HepG2 (cell line): ENCODE results near the gene TUBA4B. TPM values are rescaled to one million over a fixed set of nuclear protein-coding genes. Genes with fewer than 3 reads are reported as not detected.

Experiments
- AKAP8 ChIP-seq: sonication (generic); formaldehyde crosslinking; IDR thresholded peaks from 2 replicates; pipeline ENCODE4 v1.5.1; 2020; ENCODE audit warnings: mild to moderate bottlenecking, missing genetic modification reagents
- BRD4 ChIP-seq: sonication (generic); formaldehyde crosslinking; IDR thresholded peaks from 2 replicates; pipeline ENCODE4 v1.4.0; 2020; ENCODE audit warnings: missing genetic modification reagents
- CCAR2 ChIP-seq: fragments of 200-400 bp; formaldehyde crosslinking; optimal IDR thresholded peaks from 2 replicates; pipeline ENCODE3; 2018; ENCODE audit warnings: low read depth, mild to moderate bottlenecking, low read length, moderate library complexity
- CCDC6 ChIP-seq: sonication (generic); formaldehyde crosslinking; IDR thresholded peaks from 2 replicates; pipeline ENCODE4 v1.8.1; 2022; ENCODE audit warnings: mild to moderate bottlenecking, missing genetic modification reagents, moderate library complexity
- DR1 ChIP-seq: sonication (generic); formaldehyde crosslinking; IDR thresholded peaks from 2 replicates; pipeline ENCODE4 v1.8.0; 2021; ENCODE audit warnings: mild to moderate bottlenecking, missing genetic modification reagents, inconsistent platforms
- ELK4 ChIP-seq: sonication (generic); formaldehyde crosslinking; IDR thresholded peaks from 2 replicates; pipeline ENCODE4 v1.9.0; 2021; ENCODE audit warnings: missing genetic modification reagents, borderline replicate concordance
- ERF ChIP-seq: IDR thresholded peaks from 2 replicates; pipeline ENCODE4 v1.6.1; 2018; ENCODE audit warnings: missing biosample characterization, missing genetic modification reagents
- FOXM1 ChIP-seq: sonication (generic); formaldehyde crosslinking; IDR thresholded peaks from 2 replicates; pipeline ENCODE4 v1.5.0; 2020; ENCODE audit warnings: missing genetic modification reagents
- GFI1 ChIP-seq: sonication (generic); formaldehyde crosslinking; IDR thresholded peaks from 2 replicates; pipeline ENCODE4 v1.5.0; 2020; ENCODE audit warnings: missing genetic modification reagents, mild to moderate bottlenecking, borderline replicate concordance
- HBP1 ChIP-seq: IDR thresholded peaks from 2 replicates; pipeline ENCODE4 v1.6.1; 2016; ENCODE audit warnings: low read depth, control low read depth
- IKZF4 ChIP-seq: sonication (generic); formaldehyde crosslinking; IDR thresholded peaks from 2 replicates; pipeline ENCODE4 v1.5.1; 2020; ENCODE audit warnings: borderline replicate concordance, mild to moderate bottlenecking, low read depth, missing genetic modification reagents; ENCODE audit errors: not compliant biosample characterization
- NAIF1 ChIP-seq: sonication (generic); formaldehyde crosslinking; IDR thresholded peaks from 2 replicates; pipeline ENCODE4 v1.5.0; 2020; ENCODE audit warnings: mild to moderate bottlenecking, missing genetic modification reagents, borderline replicate concordance
- SP140L ChIP-seq: sonication (generic); formaldehyde crosslinking; IDR thresholded peaks from 2 replicates; pipeline ENCODE4 v1.4.0; 2020; ENCODE audit warnings: missing genetic modification reagents, borderline replicate concordance
- TGIF2 ChIP-seq: IDR thresholded peaks from 2 replicates; pipeline ENCODE4 v1.6.1; 2016; ENCODE audit warnings: control low read depth, missing compliant biosample characterization
- ZBTB1 ChIP-seq: sonication (generic); formaldehyde crosslinking; IDR thresholded peaks from 2 replicates; pipeline ENCODE4 v1.4.0; 2020; ENCODE audit warnings: missing genetic modification reagents, borderline replicate concordance
- ZBTB26 ChIP-seq: IDR thresholded peaks from 2 replicates; pipeline ENCODE4 v1.6.1; 2016; ENCODE audit warnings: missing compliant biosample characterization, missing genetic modification reagents, borderline replicate concordance
- ZNF292 ChIP-seq: sonication (generic); formaldehyde crosslinking; IDR thresholded peaks from 2 replicates; pipeline ENCODE4 v1.8.1; 2022; ENCODE audit warnings: mild to moderate bottlenecking, low read depth, missing genetic modification reagents, borderline replicate concordance
- ZNF33A ChIP-seq: sonication (generic); formaldehyde crosslinking; IDR thresholded peaks from 2 replicates; pipeline ENCODE4 v1.5.1; 2020; ENCODE audit warnings: missing genetic modification reagents, mild to moderate bottlenecking, moderate library complexity, borderline replicate concordance
- ZNF792 ChIP-seq: IDR thresholded peaks from 2 replicates; pipeline ENCODE4 v1.6.1; 2016
- ZSCAN31 ChIP-seq: sonication (generic); formaldehyde crosslinking; IDR thresholded peaks from 2 replicates; pipeline ENCODE4 v1.5.0; 2020; ENCODE audit warnings: low read depth, mild to moderate bottlenecking, missing genetic modification reagents
- polyA plus RNA-seq, 8 experiments: library from polyadenylated mRNA; depleted of rRNA in 3 of 8; stranded (reverse) in 7 of 8; unstranded in 1 of 8; fragments of >200 nt; fragmentation: Illumina TruSeq in 4 of 8; extraction: Trizol in 4 of 8; gene quantifications; 2 replicates each; pipeline versions ENCODE4 v1.2.1 to v1.2.3, GENCODE V29; 2011 to 2016; ENCODE audit warnings: low read depth in 4 of 8, missing spikeins in 1 of 8, mixed read lengths in 1 of 8; ENCODE audit not compliant: insufficient read depth in 1 of 8
- total RNA-seq, 5 experiments: library from RNA; depleted of rRNA; stranded (reverse); fragments of >200 nt; fragmentation: Illumina TruSeq; extraction: Trizol; gene quantifications; 2 replicates each; pipeline ENCODE4 v1.2.3, GENCODE V29; 2016; ENCODE audit warnings: low read depth in 1 of 5
- TF ChIP-seq, protein P1 (sequence below): sonication (generic); formaldehyde crosslinking; IDR thresholded peaks from 2 replicates; pipeline ENCODE4 v1.5.0; 2020; ENCODE audit warnings: missing genetic modification reagents, mild to moderate bottlenecking, borderline replicate concordance
- TF ChIP-seq, protein P2 (sequence below): sonication (generic); formaldehyde crosslinking; IDR thresholded peaks from 2 replicates; pipeline ENCODE4 v1.4.0; 2020; ENCODE audit warnings: missing genetic modification reagents

The TUBA4B gene
- total and polyA plus RNA-seq, 2 of the 13 experiments (the other 11 are each of a cell fraction or from before 2014, with no cell fraction given), result 0.18 to 0.22 TPM

GRCh38 chr2:219279151-219279915, 26.3 kb downstream of the TUBA4B start, which contains the start of gene DNAJB2 (continued):
- TF ChIP-seq ELK4 (CRISPR knock-in tag), result no peak
- peak; percentile 93 for TF ChIP-seq ERF (CRISPR knock-in tag)
- TF ChIP-seq, protein P1, sequence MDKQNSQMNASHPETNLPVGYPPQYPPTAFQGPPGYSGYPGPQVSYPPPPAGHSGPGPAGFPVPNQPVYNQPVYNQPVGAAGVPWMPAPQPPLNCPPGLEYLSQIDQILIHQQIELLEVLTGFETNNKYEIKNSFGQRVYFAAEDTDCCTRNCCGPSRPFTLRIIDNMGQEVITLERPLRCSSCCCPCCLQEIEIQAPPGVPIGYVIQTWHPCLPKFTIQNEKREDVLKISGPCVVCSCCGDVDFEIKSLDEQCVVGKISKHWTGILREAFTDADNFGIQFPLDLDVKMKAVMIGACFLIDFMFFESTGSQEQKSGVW, result 0 out of 2 replicates have a peak, but pooled peaks have one; percentile 65
- no peak for TF ChIP-seq BRD4 (CRISPR knock-in tag)
- no peak for TF ChIP-seq ZBTB1
- no peak for TF ChIP-seq ZNF33A (CRISPR knock-in tag)
- peak; percentile 91 for TF ChIP-seq NAIF1 (CRISPR knock-in tag)
- TF ChIP-seq SP140L, result 0 out of 2 replicates have a peak, but pooled peaks have one; percentile 51
- no peak for TF ChIP-seq FOXM1
- no peak for TF ChIP-seq HBP1
- no peak; the same call in 1 of the 2 replicates for TF ChIP-seq TGIF2 (CRISPR knock-in tag)
- peak; percentile 93 for TF ChIP-seq ZSCAN31 (CRISPR knock-in tag)
- TF ChIP-seq CCAR2, result no peak
- peak; percentile 80 for TF ChIP-seq ZNF792 (CRISPR knock-in tag)
- peak; percentile 62; the same call in 1 of the 2 replicates for TF ChIP-seq ZNF292 (CRISPR knock-in tag)
- peak; percentile 84 for TF ChIP-seq DR1 (CRISPR knock-in tag)
- no peak for TF ChIP-seq IKZF4 (CRISPR knock-in tag)
- TF ChIP-seq ZBTB26 (CRISPR knock-in tag), result peak; percentile 69
- TF ChIP-seq CCDC6 (CRISPR knock-in tag), result peak; percentile 93
- no peak for TF ChIP-seq AKAP8 (CRISPR knock-in tag)
- TF ChIP-seq, protein P2, sequence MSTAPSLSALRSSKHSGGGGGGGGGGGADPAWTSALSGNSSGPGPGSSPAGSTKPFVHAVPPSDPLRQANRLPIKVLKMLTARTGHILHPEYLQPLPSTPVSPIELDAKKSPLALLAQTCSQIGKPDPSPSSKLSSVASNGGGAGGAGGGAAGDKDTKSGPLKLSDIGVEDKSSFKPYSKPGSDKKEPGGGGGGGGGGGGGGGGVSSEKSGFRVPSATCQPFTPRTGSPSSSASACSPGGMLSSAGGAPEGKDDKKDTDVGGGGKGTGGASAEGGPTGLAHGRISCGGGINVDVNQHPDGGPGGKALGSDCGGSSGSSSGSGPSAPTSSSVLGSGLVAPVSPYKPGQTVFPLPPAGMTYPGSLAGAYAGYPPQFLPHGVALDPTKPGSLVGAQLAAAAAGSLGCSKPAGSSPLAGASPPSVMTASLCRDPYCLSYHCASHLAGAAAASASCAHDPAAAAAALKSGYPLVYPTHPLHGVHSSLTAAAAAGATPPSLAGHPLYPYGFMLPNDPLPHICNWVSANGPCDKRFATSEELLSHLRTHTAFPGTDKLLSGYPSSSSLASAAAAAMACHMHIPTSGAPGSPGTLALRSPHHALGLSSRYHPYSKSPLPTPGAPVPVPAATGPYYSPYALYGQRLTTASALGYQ, result peak; percentile 65; the same call in 1 of the 2 replicates
- TF ChIP-seq GFI1, result peak; percentile 53; the same call in 1 of the 2 replicates
